Brain microvascular endothelial cell (primary cell): ENCODE data around the gene PFDN4.

Experiments
- DNase-seq: peaks from one replicate; pipeline ENCODE4 v3.0.0-alpha.2; 2020
- H3K27ac ChIP-seq: fragments of 250-450 bp; sonication (Bioruptor Pico); 2 replicates; pipeline ENCODE4 v1.5.1; 2020; ENCODE audit warnings: mild to moderate bottlenecking, moderate library complexity
- H3K27me3 ChIP-seq: fragments of 250-450 bp; sonication (Bioruptor Pico); replicated peaks from 2 replicates; pipeline ENCODE4 v1.5.1; 2020; ENCODE audit warnings: mild to moderate bottlenecking
- H3K36me3 ChIP-seq: fragments of 250-450 bp; sonication (Bioruptor Pico); replicated peaks from 2 replicates; pipeline ENCODE4 v1.5.1; 2020; ENCODE audit warnings: mild to moderate bottlenecking
- H3K4me3 ChIP-seq: 2 replicates; pipeline ENCODE4 v1.5.1; 2011; ENCODE audit warnings: low read depth, mild to moderate bottlenecking, control low read depth, low read length, moderate library complexity
- CTCF ChIP-seq: IDR thresholded peaks from 2 replicates; pipeline ENCODE4 v1.5.1; 2011; ENCODE audit warnings: low read depth, mild to moderate bottlenecking, moderate library complexity, low read length, control low read depth, inconsistent platforms; ENCODE audit errors: missing control alignments
- in situ Hi-C: cut with HindIII; loops from 2 replicates; pipeline ENCODE4 v1.10.0; 2017; ENCODE audit warnings: low sequenced_read_pairs, low pct_ligation_motif_present

The PFDN4 gene

GRCh38 chr20:54167909-54168872 lies 39.7 kb upstream of the PFDN4 start:
- H3K27me3 ChIP-seq, result peaks cover 26% of the 10 kb centered on the region
- no peak overlapping the region for H3K4me3 ChIP-seq
- DNase-seq, result no peak
- TF ChIP-seq CTCF, result no peak
- no peaks in the 10 kb centered on the region for H3K36me3 ChIP-seq
- in situ Hi-C loops, result no loop called here
- no peak overlapping the region for H3K27ac ChIP-seq

- no peak overlapping the region for H3K27ac ChIP-seq
- H3K36me3 ChIP-seq, result no peaks in the 10 kb centered on the region
- H3K4me3 ChIP-seq, result no peak overlapping the region
- no peak for TF ChIP-seq CTCF
- H3K27me3 ChIP-seq, result peaks cover 36% of the 10 kb centered on the region
- no peak for DNase-seq
- in situ Hi-C loops, result no loop called here
Observed at GRCh38 chr20:54168961-54169862, 38.7 kb upstream of the PFDN4 start.

GRCh38 chr20:54170026-54170471 lies 37.8 kb upstream of the PFDN4 start:
- DNase-seq, result no peak
- Histone ChIP-seq H3K36me3 (no peaks in the 10 kb centered on the region), H3K4me3 (no peak overlapping the region), H3K27me3 (peaks cover 44% of the 10 kb centered on the region), H3K27ac (no peak overlapping the region)
- in situ Hi-C loops, result no loop called here
- no peak for TF ChIP-seq CTCF

GRCh38 chr20:54170963-54171362 lies 36.9 kb upstream of the PFDN4 start:
- peaks cover 45% of the 10 kb centered on the region for H3K27me3 ChIP-seq
- H3K27ac ChIP-seq, result no peak overlapping the region
- in situ Hi-C loops, result no loop called here
- no peak for TF ChIP-seq CTCF
- H3K4me3 ChIP-seq, result no peak overlapping the region
- H3K36me3 ChIP-seq, result no peaks in the 10 kb centered on the region
- DNase-seq, result no peak

- H3K4me3 ChIP-seq, result no peak overlapping the region
- no peaks in the 10 kb centered on the region for H3K36me3 ChIP-seq
- no peak overlapping the region for H3K27ac ChIP-seq
- in situ Hi-C loops, result no loop called here
- no peak for TF ChIP-seq CTCF
- DNase-seq, result no peak
- peaks cover 45% of the 10 kb centered on the region for H3K27me3 ChIP-seq
Observed at GRCh38 chr20:54172532-54172855, 35.4 kb upstream of the PFDN4 start.
